NCI-H2171 (cell line): ENCODE data around the gene KLF7.

ENCODE experiments used
- DNase-seq: peaks from one replicate; lab custom pipeline; 2025; lab: John Stamatoyannopoulos, UW

Gene KLF7

GRCh38 chr2:207165121-207166038 is at the start of gene KLF7:
Gene KLF7, minus strand, starts transcription at chr2:207165948. Its CDS starts 380 bp downstream, at chr2:207165568.
- no peak for DNase-seq

DNA sequence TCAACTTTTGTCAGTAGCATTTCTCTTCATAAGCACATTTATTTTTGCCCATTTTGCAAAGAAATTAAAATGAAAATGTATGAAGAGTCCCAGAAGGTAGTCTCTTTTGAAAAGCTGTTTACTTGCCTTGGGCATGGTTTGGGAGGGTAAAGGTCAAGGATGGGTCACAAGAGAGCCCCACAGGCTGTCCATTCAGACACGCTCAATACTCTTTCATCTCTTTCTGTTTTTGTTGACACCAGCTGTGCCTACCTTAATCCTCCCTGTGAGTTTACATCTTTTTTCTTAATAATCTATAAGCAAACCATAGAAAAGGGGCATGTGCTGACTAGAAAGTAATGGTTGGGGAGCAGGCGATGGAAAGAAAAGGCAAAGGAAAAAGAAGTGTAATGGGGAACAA is 49.6 kb upstream of the KLF7 start:
- DNase-seq = no peak

- DNase-seq = no peak
Observed at GRCh38 chr2:207214446-207214845, 48.7 kb upstream of the KLF7 start.

GRCh38 chr2:207206011-207206410 is 40.3 kb upstream of the KLF7 start:
- no peak for DNase-seq

DNA sequence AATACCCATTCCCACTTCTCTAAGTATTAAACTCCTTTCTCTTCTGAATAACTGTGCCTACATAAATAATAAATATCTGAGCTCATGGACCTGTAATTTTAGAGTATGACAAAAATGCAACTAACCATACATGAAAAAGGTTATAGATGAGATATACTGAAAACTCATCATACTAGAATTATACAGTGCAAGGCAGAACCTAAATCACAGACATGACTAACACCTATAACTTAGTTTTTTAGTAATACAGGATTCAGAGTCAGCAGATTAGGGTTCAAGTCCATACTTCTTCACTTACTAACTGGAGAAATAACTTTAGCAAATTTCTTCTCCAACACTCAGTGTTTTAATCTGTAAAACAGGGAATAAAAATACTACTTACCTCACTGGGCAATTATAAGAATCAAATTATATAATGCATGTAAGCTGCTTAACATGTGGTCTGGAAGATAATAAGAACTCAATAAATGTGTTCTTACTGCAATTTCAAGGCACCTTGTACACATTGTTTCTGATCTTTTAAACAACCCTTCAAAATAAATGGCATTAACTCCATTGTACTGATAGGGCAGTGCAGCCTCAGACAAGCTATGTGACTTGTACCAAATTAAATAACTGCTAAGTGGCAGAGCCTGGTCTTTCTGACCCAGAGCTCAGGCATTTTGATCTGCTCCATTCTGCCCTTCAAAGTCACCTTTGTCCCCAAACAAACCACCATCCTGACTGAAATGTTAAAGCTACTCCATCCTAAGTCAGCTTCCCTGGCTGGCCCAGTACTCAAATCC is 39.6 kb upstream of the KLF7 start:
- no peak for DNase-seq

DNA sequence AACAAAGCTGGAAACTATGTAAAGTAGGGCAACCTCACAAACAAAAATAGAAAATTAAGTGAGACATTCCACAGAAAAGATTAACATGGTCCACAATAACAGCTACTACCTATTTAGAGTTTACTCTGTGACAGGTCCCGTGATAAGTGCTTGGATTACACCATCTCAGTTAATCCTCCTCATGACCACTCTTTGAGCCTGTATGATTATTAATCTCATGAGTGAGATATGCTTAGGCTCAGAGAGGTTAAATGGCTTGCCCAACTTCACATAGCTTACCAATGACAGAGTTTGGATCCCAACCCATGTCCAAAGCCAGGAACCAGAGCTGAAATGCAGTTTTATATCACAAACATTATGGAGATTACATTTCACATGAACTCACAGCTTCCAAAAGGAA is 37.3 kb upstream of the KLF7 start:
- no peak for DNase-seq

GRCh38 chr2:207202645-207203044 is 36.9 kb upstream of the KLF7 start:
- DNase-seq = no peak

- DNase-seq = no peak
Observed at GRCh38 chr2:207201416-207201815, 35.7 kb upstream of the KLF7 start.

GRCh38 chr2:207200136-207200535 is 34.4 kb upstream of the KLF7 start:
- no peak for DNase-seq

- no peak for DNase-seq
Observed at GRCh38 chr2:207194028-207194427, 28.3 kb upstream of the KLF7 start.

DNA sequence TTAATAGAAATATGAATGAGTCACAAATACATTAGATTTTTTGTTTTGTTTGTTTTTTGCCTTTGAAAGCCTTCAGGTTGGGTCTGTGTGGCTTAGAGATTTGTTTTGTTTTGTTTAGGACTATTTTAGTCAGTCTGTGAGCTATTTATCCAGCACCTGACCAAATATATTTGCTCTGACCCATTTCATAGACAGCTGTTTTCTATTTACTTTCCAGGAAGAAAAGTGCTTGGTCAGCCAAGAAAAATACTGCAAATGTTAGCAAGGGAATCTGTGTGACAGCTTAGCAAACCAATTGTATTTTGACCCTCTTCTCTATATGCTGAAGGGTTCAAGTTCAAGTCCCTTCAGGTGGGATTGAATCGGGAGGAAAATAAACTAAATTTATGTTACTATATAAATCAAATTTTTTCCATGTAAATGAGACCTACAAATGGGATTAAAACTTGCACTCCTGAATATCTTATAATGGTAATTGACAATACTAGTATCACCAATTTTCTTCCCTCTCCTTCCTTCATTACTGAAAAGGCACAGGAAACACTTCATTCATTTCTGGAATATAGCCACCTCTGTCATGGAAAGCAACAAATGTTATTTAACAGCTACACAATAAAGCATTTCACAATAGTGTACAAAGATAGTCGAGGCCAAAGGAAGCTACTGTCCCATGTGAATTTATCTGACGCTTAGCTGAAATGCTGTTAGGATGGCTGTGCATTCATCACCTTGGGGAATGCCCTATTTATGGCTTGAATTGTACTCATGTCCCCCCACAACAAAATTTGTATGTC is 23.1 kb upstream of the KLF7 start:
- no peak for DNase-seq

- DNase-seq = no peak
Observed at GRCh38 chr2:207185372-207185771, 19.6 kb upstream of the KLF7 start.

GRCh38 chr2:207184768-207185167 is 19.0 kb upstream of the KLF7 start:
- DNase-seq = no peak

GRCh38 chr2:207184348-207184747 is 18.6 kb upstream of the KLF7 start:
- DNase-seq = no peak

DNA sequence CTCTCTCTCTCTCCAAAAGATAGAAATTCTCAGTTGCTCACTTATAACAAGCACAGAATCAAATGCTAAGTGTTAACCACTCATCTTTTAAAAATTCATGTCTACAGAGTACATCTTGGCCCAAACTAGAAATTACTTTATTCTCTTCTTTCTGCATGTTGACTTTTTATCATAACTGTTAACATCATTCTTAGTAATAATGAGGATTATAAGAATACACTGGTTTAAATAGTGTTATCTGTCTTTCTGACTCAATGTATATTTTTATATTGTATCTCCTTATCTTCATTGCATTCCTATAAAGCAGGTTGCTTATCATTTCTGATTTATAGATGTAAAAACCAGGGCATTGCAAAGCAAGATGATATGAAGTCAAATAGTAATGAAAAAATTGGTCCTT is 17.8 kb upstream of the KLF7 start:
- DNase-seq = no peak

GRCh38 chr2:207182911-207183310 is 17.2 kb upstream of the KLF7 start:
- no peak for DNase-seq

DNA sequence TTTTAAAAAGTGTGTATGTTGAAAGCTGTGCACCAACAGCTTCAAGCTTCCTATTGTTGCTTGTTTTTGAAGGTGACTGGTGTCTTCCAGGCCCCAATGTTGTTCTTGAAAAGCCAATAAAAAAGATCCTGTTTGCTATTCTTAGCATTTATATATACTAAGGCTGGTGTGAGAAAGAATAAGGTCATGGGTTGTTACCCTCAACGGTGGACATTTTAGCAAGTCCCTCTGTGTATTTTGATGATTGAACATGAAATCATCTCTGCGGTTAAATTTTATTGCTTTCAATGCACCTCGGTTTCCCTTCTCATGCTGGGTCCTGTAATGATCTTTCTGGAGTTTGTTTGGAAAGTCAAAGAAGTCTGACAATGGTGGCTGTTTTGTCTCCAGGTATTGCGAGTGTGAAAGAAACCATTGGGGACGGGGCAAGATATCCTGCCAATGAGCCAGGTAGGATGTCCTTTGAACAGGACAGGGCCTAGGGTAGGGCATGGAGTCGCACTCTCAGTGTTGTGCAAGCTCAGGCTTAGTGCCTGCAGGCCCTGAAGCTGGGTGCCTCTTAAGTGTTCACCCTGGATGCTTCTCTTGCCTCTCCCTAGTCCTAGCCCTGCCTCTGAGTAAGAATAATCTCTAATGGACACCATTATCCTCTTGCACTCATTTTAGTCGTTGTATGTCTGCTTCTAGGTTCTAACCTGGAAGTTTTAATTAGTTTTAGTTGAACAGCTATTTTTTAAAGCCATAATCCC is 16.0 kb upstream of the KLF7 start:
- no peak for DNase-seq

- DNase-seq = no peak
Observed at GRCh38 chr2:207180741-207181140, 15.0 kb upstream of the KLF7 start.

- no peak for DNase-seq
Observed at GRCh38 chr2:207176247-207176646, 10.5 kb upstream of the KLF7 start.

DNA sequence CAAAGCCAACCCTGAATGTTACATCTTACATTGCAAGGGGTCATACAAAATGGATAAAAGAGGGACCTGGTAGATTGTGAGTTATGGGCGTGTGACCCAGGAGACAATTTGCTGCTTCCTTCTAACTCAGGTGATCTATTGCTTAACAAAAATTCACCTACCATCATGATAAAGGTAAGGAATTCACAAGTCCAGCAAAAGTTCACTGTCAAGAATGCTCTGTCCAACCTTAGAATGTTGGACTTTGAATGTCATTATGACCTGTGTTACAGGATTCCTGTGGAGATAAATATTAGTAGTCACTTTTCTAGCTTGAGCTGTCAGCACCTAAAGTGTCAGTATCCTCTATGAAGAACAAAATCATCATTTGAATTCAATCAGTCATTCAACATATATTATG is 7.9 kb upstream of the KLF7 start:
- no peak for DNase-seq

- DNase-seq = peak; percentile 55
Observed at GRCh38 chr2:207167099-207167923, 1.6 kb upstream of the KLF7 start.
